H1 (cell line): Measurements from ENCODE around the gene MEF2C. TPM values are rescaled to one million over a fixed set of nuclear protein-coding genes. Genes with fewer than 3 reads are reported as not detected.

ENCODE experiments used
- CTCF ChIA-PET: fragments of 300-600 bp; sonication (Branson Sonifier 250); formaldehyde crosslinking; loops from one replicate; lab custom pipeline; 2021; ENCODE audit not compliant: partially characterized antibody; lab: Charles Lee
- POLR2A ChIA-PET: fragments of 300-600 bp; sonication (Branson Sonifier 250); formaldehyde crosslinking; loops from one replicate; lab custom pipeline; 2021; ENCODE audit warnings: inconsistent platforms; ENCODE audit not compliant: partially characterized antibody; lab: Charles Lee
- DNase-seq, 2 experiments: peaks; one replicate each; pipeline versions ENCODE4 v3.0.0 to v3.0.0-alpha.2; 2010 to 2022; ENCODE audit warnings: low spot score in 2 of 2, low read depth in 1 of 2, mixed read lengths in 1 of 2
- FAIRE-seq: peaks from 2 replicates; lab custom pipeline; 2011; peaks lifted over from hg19 to GRCh38; lab: Jason Lieb, UNC
- H2AFZ ChIP-seq: 2 replicates; pipeline ENCODE4 v1.8.1; 2012; ENCODE audit warnings: low read length, inconsistent platforms
- H2AK5ac ChIP-seq: 2 replicates; pipeline ENCODE4 v1.6.1; 2013; ENCODE audit warnings: low read depth, low read length
- H2BK120ac ChIP-seq: replicated peaks from 2 replicates; pipeline ENCODE3; 2013; ENCODE audit warnings: low read depth, low read length, inconsistent platforms
- H2BK12ac ChIP-seq: 2 replicates; pipeline ENCODE4 v1.6.1; 2013; ENCODE audit warnings: low read depth, low read length
- H2BK15ac ChIP-seq: 2 replicates; pipeline ENCODE4 v1.6.1; 2013; ENCODE audit warnings: low read length
- H2BK20ac ChIP-seq: 2 replicates; pipeline ENCODE4 v1.6.1; 2013; ENCODE audit warnings: low read length
- H2BK5ac ChIP-seq: 2 replicates; pipeline ENCODE4 v1.6.1; 2013; ENCODE audit warnings: low read depth, low read length
- H3K14ac ChIP-seq: 2 replicates; pipeline ENCODE4 v1.6.1; 2013; ENCODE audit warnings: inconsistent platforms; ENCODE audit not compliant: insufficient read length
- H3K18ac ChIP-seq: 2 replicates; pipeline ENCODE4 v1.6.1; 2013; ENCODE audit warnings: low read length; ENCODE audit errors: extremely low read depth
- H3K23ac ChIP-seq: 2 replicates; pipeline ENCODE4 v1.6.1; 2013; ENCODE audit warnings: inconsistent platforms; ENCODE audit not compliant: insufficient read length
- H3K23me2 ChIP-seq: 2 replicates; pipeline ENCODE4 v1.6.1; 2013; ENCODE audit warnings: low read depth, low read length
- H3K27ac ChIP-seq: 2 replicates; pipeline ENCODE4 v1.6.1; 2011; ENCODE audit warnings: low read depth, low read length, inconsistent platforms
- H3K27me3 ChIP-seq, 4 experiments: replicated peaks in 1 of 4; 1 replicate in 1 of 4; 2 replicates in 3 of 4; pipeline versions ENCODE4 v1.6.1 to v1.8.1; 2011 to 2013; ENCODE audit warnings: low read length in 3 of 4, mild to moderate bottlenecking in 3 of 4, inconsistent platforms in 2 of 4, mixed read lengths in 2 of 4, moderate library complexity in 1 of 4; ENCODE audit not compliant: control insufficient read depth in 3 of 4, insufficient read depth in 3 of 4; ENCODE audit errors: extremely low read depth in 1 of 4
- H3K36me3 ChIP-seq, 4 experiments: 2 replicates each; pipeline versions ENCODE4 v1.6.1 to v1.8.1; 2011 to 2013; ENCODE audit warnings: mild to moderate bottlenecking in 4 of 4, low read length in 3 of 4, moderate library complexity in 2 of 4, control low read depth in 1 of 4, inconsistent platforms in 1 of 4; ENCODE audit not compliant: insufficient read depth in 4 of 4, control insufficient read depth in 2 of 4
- H3K4ac ChIP-seq: replicated peaks from 2 replicates; pipeline ENCODE3; 2013; ENCODE audit warnings: low read length, low read depth, mixed read lengths, inconsistent platforms; ENCODE audit not compliant: insufficient read length
- H3K4me1 ChIP-seq, 4 experiments: replicated peaks in 1 of 4; 1 replicate in 1 of 4; 2 replicates in 3 of 4; pipeline versions ENCODE4 v1.6.1 to v1.8.1; 2011 to 2013; ENCODE audit warnings: low read length in 3 of 4, inconsistent platforms in 2 of 4, mixed read lengths in 1 of 4; ENCODE audit not compliant: insufficient read depth in 4 of 4, control insufficient read depth in 3 of 4
- H3K4me2 ChIP-seq, 2 experiments: 2 replicates each; pipeline versions ENCODE4 v1.6.1 to v1.8.1; 2011 to 2013; ENCODE audit warnings: low read depth in 2 of 2, low read length in 2 of 2, control low read depth in 1 of 2, inconsistent platforms in 1 of 2, mild to moderate bottlenecking in 1 of 2; ENCODE audit not compliant: insufficient read depth in 1 of 2
- H3K4me3 ChIP-seq, 4 experiments: fragments of 200-600, 300-600 bp in 1 of 4; sonication (generic), shearing (Covaris generic), sonication (Bioruptor Twin) in 1 of 4; 2 replicates each; pipeline versions ENCODE4 v1.5.1 to v1.8.1; 2011 to 2016; ENCODE audit warnings: low read length in 4 of 4, low read depth in 3 of 4, control low read depth in 2 of 4, inconsistent platforms in 2 of 4, mild to moderate bottlenecking in 2 of 4, mixed read lengths in 1 of 4, moderate library complexity in 1 of 4; ENCODE audit not compliant: insufficient read depth in 2 of 4; ENCODE audit errors: extremely low read depth in 1 of 4
- H3K56ac ChIP-seq: replicated peaks from 2 replicates; pipeline ENCODE3; 2013; ENCODE audit warnings: low read depth, mild to moderate bottlenecking, mixed read lengths, low read length, inconsistent platforms; ENCODE audit not compliant: insufficient read length
- H3K79me1 ChIP-seq: 2 replicates; pipeline ENCODE4 v1.6.1; 2013; ENCODE audit warnings: low read depth, low read length, control low read depth
- H3K79me2 ChIP-seq, 2 experiments: 2 replicates each; pipeline versions ENCODE4 v1.6.1 to v1.8.1; 2012 to 2013; ENCODE audit warnings: low read length in 2 of 2, mild to moderate bottlenecking in 2 of 2, inconsistent platforms in 1 of 2; ENCODE audit not compliant: insufficient read depth in 2 of 2, control insufficient read depth in 1 of 2
- H3K9ac ChIP-seq, 4 experiments: replicated peaks in 1 of 4; 1 replicate in 1 of 4; 2 replicates in 3 of 4; pipeline versions ENCODE4 v1.6.1 to v1.8.1; 2011 to 2013; ENCODE audit warnings: low read depth in 3 of 4, low read length in 3 of 4, control low read depth in 2 of 4, mild to moderate bottlenecking in 2 of 4, moderate library complexity in 2 of 4, inconsistent platforms in 1 of 4; ENCODE audit errors: extremely low read depth in 1 of 4
- H3K9me3 ChIP-seq, 2 experiments: 2 replicates each; pipeline versions ENCODE4 v1.6.1 to v1.8.1; 2012 to 2013; ENCODE audit warnings: mild to moderate bottlenecking in 2 of 2, moderate library complexity in 2 of 2, control low read depth in 1 of 2, inconsistent platforms in 1 of 2, low read depth in 1 of 2, low read length in 1 of 2, mixed read lengths in 1 of 2; ENCODE audit not compliant: insufficient read depth in 2 of 2
- H4K20me1 ChIP-seq, 2 experiments: replicated peaks in 1 of 2; 2 replicates each; pipeline versions ENCODE3 to v1.8.1; 2011 to 2013; ENCODE audit warnings: inconsistent platforms in 2 of 2, low read length in 2 of 2, mild to moderate bottlenecking in 1 of 2; ENCODE audit not compliant: insufficient read depth in 2 of 2, control insufficient read depth in 1 of 2
- H4K5ac ChIP-seq: 2 replicates; pipeline ENCODE4 v1.6.1; 2013; ENCODE audit warnings: low read length, low read depth, mixed read lengths, inconsistent platforms; ENCODE audit not compliant: insufficient read length
- H4K8ac ChIP-seq: 2 replicates; pipeline ENCODE4 v1.8.0; 2013; ENCODE audit warnings: mild to moderate bottlenecking, moderate library complexity, low read length, inconsistent platforms; ENCODE audit not compliant: insufficient read depth; ENCODE audit errors: extremely low read depth
- H4K91ac ChIP-seq: replicated peaks from 2 replicates; pipeline ENCODE3; 2013; ENCODE audit warnings: low read length, mixed read lengths, inconsistent platforms; ENCODE audit not compliant: insufficient read length
- BRCA1 ChIP-seq: IDR thresholded peaks from 2 replicates; pipeline ENCODE4 v1.6.1; 2012; ENCODE audit warnings: low read depth, low read length, improper control_type of control experiment
- CBX8 ChIP-seq: fragments of 300-800, 300-1000 bp; sonication (generic); IDR thresholded peaks from 2 replicates; pipeline ENCODE4 v1.7.1; 2016; ENCODE audit warnings: low read depth, low read length, borderline replicate concordance
- CHD2 ChIP-seq: IDR thresholded peaks from 2 replicates; pipeline ENCODE4 v1.6.1; 2012; ENCODE audit warnings: low read length, improper control_type of control experiment
- CTBP2 ChIP-seq: IDR thresholded peaks from 2 replicates; pipeline ENCODE4 v1.7.0; 2011; ENCODE audit warnings: borderline replicate concordance, mild to moderate bottlenecking, moderate library complexity, mixed read lengths, low read length; ENCODE audit not compliant: insufficient read depth, insufficient read length
- MAFK ChIP-seq: IDR thresholded peaks from 2 replicates; pipeline ENCODE4 v1.6.1; 2012; ENCODE audit warnings: low read depth, mild to moderate bottlenecking, improper control_type of control experiment, low read length
- RBBP5 ChIP-seq: IDR thresholded peaks from 2 replicates; pipeline ENCODE4 v1.7.1; 2012; ENCODE audit warnings: low read depth, mild to moderate bottlenecking, inconsistent platforms, low read length, moderate library complexity, borderline replicate concordance
- RXRA ChIP-seq: IDR thresholded peaks from 2 replicates; pipeline ENCODE4 v1.6.1; 2011; ENCODE audit warnings: low read depth, mild to moderate bottlenecking, low read length, moderate library complexity; ENCODE audit not compliant: insufficient read depth
- SP1 ChIP-seq: IDR thresholded peaks from 2 replicates; pipeline ENCODE4 v1.6.1; 2011; ENCODE audit warnings: low read depth, low read length
- TAF1 ChIP-seq: IDR thresholded peaks from 2 replicates; pipeline ENCODE4 v1.6.1; 2011; ENCODE audit warnings: mild to moderate bottlenecking, low read depth, low read length
- WGBS, 2 experiments: shearing (Covaris generic) in 1 of 2; methylation state at CpG; one replicate each; pipeline versions ENCODE4 v1.1.6 to v1.1.7; 2013 to 2015; ENCODE audit warnings: low lambda C conversion rate in 2 of 2, mixed read lengths in 2 of 2, inconsistent platforms in 1 of 2, low coverage in 1 of 2, missing lambda C conversion rate in 1 of 2; ENCODE audit not compliant: insufficient replicate concordance in 2 of 2, insufficient coverage in 1 of 2, insufficient read length in 1 of 2; ENCODE audit errors: extremely low coverage in 1 of 2, missing lambda C conversion rate in 1 of 2; 5-methylcytosine and 5-hydroxymethylcytosine counted together
- polyA plus RNA-seq, 7 experiments: library from polyadenylated mRNA; depleted of rRNA in 3 of 7; stranded (reverse) in 5 of 7; unstranded in 2 of 7; fragments of >200 nt in 5 of 7; fragments of 200-250 nt in 2 of 7; gene quantifications; 1 replicate in 5 of 7; 2 replicates in 1 of 7; 4 replicates in 1 of 7; pipeline versions ENCODE4 v1.2.1 to v1.2.3, GENCODE V29; 2011 to 2013; ENCODE audit warnings: missing spikeins in 2 of 7, mixed read lengths in 2 of 7
- total RNA-seq: library from RNA; stranded (reverse); fragmentation: NEBNext Ultra II Directional; extraction: Animal tissue kit (Norgen Biotek cat#: 25700); gene quantifications from 2 replicates; pipeline ENCODE4 v1.2.1, GENCODE V29; 2021

The MEF2C gene
- total and polyA plus RNA-seq, 2 of the 8 experiments (the other 6 are each of a cell fraction or from before 2014, with no cell fraction given), result 0.59 to 0.99 TPM

- Histone ChIP-seq H4K5ac (no peak overlapping the region), H3K27ac (no peak overlapping the region), H4K8ac (no peak overlapping the region), H2AK5ac (no peak overlapping the region), H3K4me3 (no peak overlapping the region), H3K23ac (no peak overlapping the region), H3K14ac (no peak overlapping the region), H3K9me3 (no peaks in the 10 kb centered on the region)
- 91% methylated on average over 3 of the region's 3 CpGs; no CpG with 5 or more reads in 1 of the 2 experiments for WGBS, 2 experiments
- DNase-seq, result no peak
- TF ChIP-seq RBBP5, result no peak
- no peak for TF ChIP-seq CTBP2
- TF ChIP-seq MAFK, result no peak
- TF ChIP-seq BRCA1, result no peak
- TF ChIP-seq CHD2, result no peak
- no peak for TF ChIP-seq RXRA
- TF ChIP-seq SP1, result no peak
- no peak for TF ChIP-seq CBX8
- TF ChIP-seq TAF1, result no peak
- TF ChIP-seq, all 59 proteins: peak for 0
- no peaks in the 10 kb centered on the region for H3K79me1 ChIP-seq
- no peaks in the 10 kb centered on the region for H3K23me2 ChIP-seq
- ChIA-PET CTCF (interaction anchor here (1.2 kb wide), 1 partner anchor 28 kb away, joined by 6 read pairs; no protein-coding TSS in a partner anchor), POLR2A (no interaction called here)
- no peak overlapping the region for H3K18ac ChIP-seq
- H3K36me3 ChIP-seq, result no peaks in the 10 kb centered on the region
- H3K4me1 ChIP-seq, result peaks cover 2 to 3% (median 3%) of the 10 kb centered on the region in 4 experiments; a peak in 6 of 7 replicates
- no peak overlapping the region for H2BK120ac ChIP-seq
- H4K20me1 ChIP-seq, result no peaks in the 10 kb centered on the region
- H2BK15ac ChIP-seq, result no peak overlapping the region
- H3K9ac ChIP-seq, result no peak overlapping the region
- H3K4me2 ChIP-seq, result no peak overlapping the region
- no peak overlapping the region for H2BK20ac ChIP-seq
- H2BK12ac ChIP-seq, result no peak overlapping the region
- H3K4ac ChIP-seq, result no peak overlapping the region
- H3K27me3 ChIP-seq, result peaks cover 0 to 2% (median 0%) of the 10 kb centered on the region in 4 experiments; a peak in 1 of 7 replicates
- no peaks in the 10 kb centered on the region for H3K79me2 ChIP-seq
- H2BK5ac ChIP-seq, result no peak overlapping the region
- no peak overlapping the region for H3K56ac ChIP-seq
- FAIRE-seq, result no peak
- no peak overlapping the region for H2AFZ ChIP-seq
- no peak overlapping the region for H4K91ac ChIP-seq
Observed at GRCh38 chr5:88719434-88719833, 163.6 kb downstream of the MEF2C start.
